ENCODE data around the gene PROK1.
"Not testable (repeated sequence)": the region's sequence is repeated elsewhere in the genome, so short reads cannot be mapped to it uniquely, and the experiment has no call there.

PROK1 gene

GRCh38 chr1:110434946-110435345, 16.0 kb upstream of the PROK1 start:
- no peak for DNase-seq

- no peak for DNase-seq
These were observed 14.3 kb upstream of the PROK1 start for GRCh38 chr1:110436635-110437034.

GRCh38 chr1:110437645-110438299, 13.2 kb upstream of the PROK1 start:
- not testable (repeated sequence) for DNase-seq

GRCh38 chr1:110438893-110439292, 12.1 kb upstream of the PROK1 start:
- no peak for DNase-seq

- DNase-seq: not testable (repeated sequence)
These were observed 11.1 kb upstream of the PROK1 start for GRCh38 chr1:110439873-110440272.

- DNase-seq: no peak
These were observed 10.1 kb upstream of the PROK1 start for GRCh38 chr1:110440877-110441276.

- no peak for DNase-seq
These were observed 9.1 kb upstream of the PROK1 start for GRCh38 chr1:110441888-110442287.

- no peak for DNase-seq
These were observed 7.5 kb upstream of the PROK1 start for GRCh38 chr1:110443451-110443850.

- no peak for DNase-seq
These were observed 6.4 kb upstream of the PROK1 start for GRCh38 chr1:110444561-110444960.

GRCh38 chr1:110449661-110450651, 993 bp upstream of the PROK1 start:
- DNase-seq: no peak

GRCh38 chr1:110452330-110452729, 1.4 kb downstream of the PROK1 start:
- DNase-seq: no peak

- DNase-seq: no peak
These were observed 2.9 kb downstream of the PROK1 start for GRCh38 chr1:110453829-110454228.

- no peak for DNase-seq
These were observed 3.4 kb downstream of the PROK1 start for GRCh38 chr1:110454328-110454727.

- DNase-seq: no peak
These were observed 4.2 kb downstream of the PROK1 start for GRCh38 chr1:110455151-110455550.

GRCh38 chr1:110457206-110457605, 6.3 kb downstream of the PROK1 start:
- DNase-seq: no peak

- peak; percentile 75 for DNase-seq
These were observed 9.6 kb downstream of the PROK1 start for GRCh38 chr1:110460253-110461220.

- no peak for DNase-seq
These were observed 11.1 kb downstream of the PROK1 start for GRCh38 chr1:110462093-110462492.

- no peak for DNase-seq
These were observed 12.0 kb downstream of the PROK1 start for GRCh38 chr1:110462964-110463363.

- no peak for DNase-seq
These were observed 12.8 kb downstream of the PROK1 start for GRCh38 chr1:110463725-110464124.

GRCh38 chr1:110464340-110464739, 13.4 kb downstream of the PROK1 start:
- no peak for DNase-seq

- no peak for DNase-seq
These were observed 14.3 kb downstream of the PROK1 start for GRCh38 chr1:110465038-110465813.

GRCh38 chr1:110465814-110466380, 14.9 kb downstream of the PROK1 start:
- DNase-seq: no peak

All from CD4-positive, alpha-beta T cell treated with Interferon gamma for 1 hour (primary cell).